ENCODE results near the gene PMP22.

- TF ChIP-seq CTCF (IDR thresholded peaks at IDR 0.05) = no peak
- no peak for TF ChIP-seq POLR2A (IDR thresholded peaks at IDR 0.05)
Observed at GRCh38 chr17:15210247-15210646, 54.9 kb downstream of the PMP22 start.
